Measurements from ENCODE around the gene CHD1.
"Not testable (repeated sequence)": the region's sequence is repeated elsewhere in the genome, so short reads cannot be mapped to it uniquely, and the experiment has no call there.

CHD1 gene

DNA sequence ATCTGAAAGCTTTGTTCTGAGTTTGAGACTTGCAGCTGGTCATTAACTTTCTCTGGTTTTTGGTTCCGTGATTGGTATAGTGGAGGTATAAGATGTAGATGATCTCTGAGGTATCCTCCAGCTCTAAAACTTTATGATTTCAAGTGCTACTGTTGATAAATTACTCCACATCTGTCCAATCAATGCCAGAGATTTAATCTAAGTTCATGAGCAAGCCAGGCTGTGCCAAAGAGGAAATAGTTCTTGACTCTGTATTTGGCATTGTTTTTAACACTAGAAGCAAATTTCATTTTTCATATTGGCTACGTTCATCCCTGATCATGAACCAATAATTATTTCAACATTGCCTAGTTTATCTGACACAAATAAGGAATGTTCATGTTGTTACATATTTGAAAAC, 28.5 kb upstream of the CHD1 start:
- DNase-seq (ENCODE audit: low read depth in 1 of 2, low spot score in 1 of 2), result no peak
- in situ Hi-C loops (cut with HindIII; ENCODE audit: low pct_unique_long_range_greater_than_20kb, low sequenced_read_pairs), result no loop called here
- TF ChIP-seq JUND (IDR thresholded peaks at IDR 0.05; ENCODE audit: low read depth), result no peak

DNA sequence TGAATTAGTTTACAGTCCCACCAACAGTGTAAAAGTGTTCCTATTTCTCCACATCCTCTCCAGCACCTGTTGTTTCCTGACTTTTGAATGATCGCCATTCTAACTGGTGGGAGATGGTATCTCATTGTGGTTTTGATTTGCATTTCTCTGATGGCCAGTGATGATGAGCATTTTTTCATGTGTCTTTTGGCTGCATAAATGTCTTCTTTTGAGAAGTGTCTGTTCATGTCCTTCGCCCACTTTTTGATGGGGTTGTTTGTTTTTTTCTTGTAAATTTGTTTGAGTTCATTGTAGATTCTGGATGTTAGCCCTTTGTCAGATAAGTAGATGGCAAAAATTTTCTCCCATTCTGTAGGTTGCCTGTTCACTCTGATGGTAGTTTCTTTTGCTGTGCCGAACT, 27.1 kb upstream of the CHD1 start:
- DNase-seq (ENCODE audit: low read depth in 1 of 2, low spot score in 1 of 2); in situ Hi-C loops (cut with HindIII; ENCODE audit: low pct_unique_long_range_greater_than_20kb, low sequenced_read_pairs): not testable (repeated sequence)

DNA sequence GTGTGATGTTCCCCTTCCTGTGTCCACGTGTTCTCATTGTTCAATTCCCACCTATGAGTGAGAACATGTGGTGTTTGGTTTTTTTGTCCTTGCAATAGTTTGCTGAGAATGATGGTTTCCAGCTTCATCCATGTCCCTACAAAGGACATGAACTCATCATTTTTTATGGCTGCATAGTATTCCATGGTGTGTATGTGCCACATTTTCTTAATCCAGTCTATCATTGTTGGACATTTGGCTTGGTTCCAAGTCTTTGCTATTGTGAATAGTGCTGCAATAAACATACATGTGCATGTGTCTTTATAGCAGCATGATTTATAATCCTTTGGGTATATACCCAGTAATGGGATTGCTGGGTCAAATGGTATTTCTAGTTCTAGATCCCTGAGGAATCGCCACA, 26.7 kb upstream of the CHD1 start:
- DNase-seq (ENCODE audit: low read depth in 1 of 2, low spot score in 1 of 2); in situ Hi-C loops (cut with HindIII; ENCODE audit: low pct_unique_long_range_greater_than_20kb, low sequenced_read_pairs): not testable (repeated sequence)

DNA sequence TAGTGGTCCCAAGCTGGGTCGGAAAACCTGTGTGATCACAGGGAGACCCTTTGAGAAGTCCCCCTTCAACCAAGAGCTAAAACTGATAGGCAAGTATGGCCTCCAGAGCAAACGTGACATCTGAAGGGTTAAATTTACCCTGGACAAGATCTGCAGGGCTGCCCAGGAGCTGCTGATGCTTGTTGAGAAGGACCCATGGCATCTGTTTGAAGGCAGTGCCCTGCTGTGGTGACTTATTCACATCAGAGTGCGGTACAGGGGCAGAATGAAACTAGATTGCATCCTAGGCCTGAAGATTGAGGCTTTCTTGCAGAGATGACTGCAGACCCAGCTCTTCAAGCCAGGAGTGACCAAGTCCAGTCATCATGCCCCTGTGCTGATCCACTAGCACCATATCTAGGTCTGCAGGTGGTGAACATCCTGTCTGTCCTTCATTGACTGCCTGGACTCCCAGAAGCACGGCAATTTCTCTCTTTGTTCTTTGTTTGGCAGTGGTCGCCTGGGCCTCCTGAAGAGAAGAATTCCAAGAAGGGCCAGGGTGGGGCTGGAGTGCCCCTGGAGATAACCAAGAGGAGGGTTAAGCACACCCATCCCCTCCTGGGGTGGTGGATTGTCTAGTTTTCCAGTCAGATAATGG, 25.7 kb upstream of the CHD1 start:
- DNase-seq (ENCODE audit: low read depth in 1 of 2, low spot score in 1 of 2), result no peak
- in situ Hi-C loops (cut with HindIII; ENCODE audit: low pct_unique_long_range_greater_than_20kb, low sequenced_read_pairs), result no loop called here
- TF ChIP-seq JUND (IDR thresholded peaks at IDR 0.05; ENCODE audit: low read depth), result no peak

DNA sequence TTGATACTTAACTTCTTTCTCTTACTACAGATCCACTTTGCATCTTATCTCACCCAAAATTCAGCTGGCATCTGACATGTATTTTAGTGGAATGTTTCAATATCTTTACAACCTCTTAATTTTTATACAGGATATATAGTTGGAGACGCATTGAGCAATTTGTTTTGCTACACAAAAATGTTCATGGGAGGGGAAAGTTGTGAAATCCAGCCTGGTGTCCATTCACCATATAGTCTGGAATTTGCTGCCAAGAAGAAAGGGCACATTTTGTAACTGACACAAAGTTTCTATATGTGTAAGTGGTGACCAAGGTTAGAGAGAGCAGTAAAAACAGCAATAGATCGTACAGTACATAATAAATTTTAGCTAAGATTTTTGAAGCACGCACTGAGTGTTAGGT, 14.0 kb upstream of the CHD1 start:
- no peak for DNase-seq (ENCODE audit: low read depth in 1 of 2, low spot score in 1 of 2)
- TF ChIP-seq JUND (IDR thresholded peaks at IDR 0.05; ENCODE audit: low read depth), result no peak
- in situ Hi-C loops (cut with HindIII; ENCODE audit: low pct_unique_long_range_greater_than_20kb, low sequenced_read_pairs), result no loop called here

DNA sequence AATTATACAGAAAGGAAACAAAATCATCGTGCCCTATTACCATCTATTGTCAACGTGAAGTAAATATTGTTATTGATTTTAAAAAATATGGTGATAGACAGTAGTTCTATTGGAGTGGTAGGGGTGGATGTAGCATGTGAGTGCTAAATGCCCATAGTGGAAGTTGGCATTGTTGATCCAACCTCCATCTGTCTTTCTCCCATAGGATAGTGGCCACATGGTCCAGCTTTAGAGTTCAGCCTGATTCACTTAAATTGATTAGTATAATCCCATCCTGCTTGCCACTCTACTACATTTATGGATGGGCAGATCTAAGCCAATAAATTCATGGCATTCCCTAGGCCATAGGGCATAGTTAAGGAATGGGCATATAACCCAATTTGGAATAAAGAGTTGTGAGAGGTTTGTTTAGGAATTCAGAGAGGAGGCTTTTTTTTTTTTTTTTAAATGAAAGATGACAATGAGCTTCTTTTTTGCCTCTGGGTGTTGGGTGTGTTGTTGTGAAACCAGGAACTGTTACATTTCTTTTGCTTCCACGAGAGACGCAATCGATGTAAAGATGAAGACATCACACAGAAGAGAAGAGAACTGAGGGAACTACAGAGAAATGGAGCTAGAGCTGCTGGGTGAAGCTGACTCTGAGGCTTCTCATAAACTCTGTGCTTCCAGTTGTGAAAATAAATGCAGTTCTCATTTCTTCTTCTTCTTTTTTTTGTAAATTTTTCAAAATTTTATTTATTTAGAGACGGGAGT, 12.5 kb upstream of the CHD1 start:
- TF ChIP-seq JUND (IDR thresholded peaks at IDR 0.05; ENCODE audit: low read depth), result no peak
- DNase-seq (ENCODE audit: low read depth in 1 of 2, low spot score in 1 of 2), result no peak
- in situ Hi-C loops (cut with HindIII; ENCODE audit: low pct_unique_long_range_greater_than_20kb, low sequenced_read_pairs), result no loop called here

DNA sequence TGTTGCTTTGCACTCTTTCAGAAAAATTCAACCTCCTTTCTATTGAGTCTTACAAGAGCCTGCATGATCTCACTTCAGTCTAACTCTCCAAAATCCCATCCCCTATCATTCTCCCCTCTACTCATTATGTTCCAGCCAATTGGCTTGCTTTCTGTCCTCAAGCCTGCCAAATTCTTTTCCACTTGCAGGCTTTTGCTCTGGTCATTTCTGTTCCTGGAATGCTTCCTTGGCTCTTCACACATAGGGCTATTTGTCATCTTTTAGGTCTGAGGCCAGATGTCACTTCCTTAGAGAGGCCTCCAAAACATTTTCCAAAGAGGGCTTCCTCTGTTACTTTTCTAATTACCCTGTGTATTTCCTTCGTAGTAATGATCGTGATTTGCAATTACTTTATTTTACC, 11.8 kb upstream of the CHD1 start:
- in situ Hi-C loops (cut with HindIII; ENCODE audit: low pct_unique_long_range_greater_than_20kb, low sequenced_read_pairs), result no loop called here
- DNase-seq (ENCODE audit: low read depth in 1 of 2, low spot score in 1 of 2), result no peak

GRCh38 chr5:98938464-98938863, 9.7 kb upstream of the CHD1 start:
- in situ Hi-C loops (cut with HindIII; ENCODE audit: low pct_unique_long_range_greater_than_20kb, low sequenced_read_pairs), result no loop called here
- TF ChIP-seq JUND (IDR thresholded peaks at IDR 0.05; ENCODE audit: low read depth), result no peak
- DNase-seq (ENCODE audit: low read depth in 1 of 2, low spot score in 1 of 2), result peak; percentile 9 to 61

More for the DNA sequence above, 11.8 kb upstream of the CHD1 start:
- TF ChIP-seq JUND (IDR thresholded peaks at IDR 0.05; ENCODE audit: low read depth), result no peak

DNA sequence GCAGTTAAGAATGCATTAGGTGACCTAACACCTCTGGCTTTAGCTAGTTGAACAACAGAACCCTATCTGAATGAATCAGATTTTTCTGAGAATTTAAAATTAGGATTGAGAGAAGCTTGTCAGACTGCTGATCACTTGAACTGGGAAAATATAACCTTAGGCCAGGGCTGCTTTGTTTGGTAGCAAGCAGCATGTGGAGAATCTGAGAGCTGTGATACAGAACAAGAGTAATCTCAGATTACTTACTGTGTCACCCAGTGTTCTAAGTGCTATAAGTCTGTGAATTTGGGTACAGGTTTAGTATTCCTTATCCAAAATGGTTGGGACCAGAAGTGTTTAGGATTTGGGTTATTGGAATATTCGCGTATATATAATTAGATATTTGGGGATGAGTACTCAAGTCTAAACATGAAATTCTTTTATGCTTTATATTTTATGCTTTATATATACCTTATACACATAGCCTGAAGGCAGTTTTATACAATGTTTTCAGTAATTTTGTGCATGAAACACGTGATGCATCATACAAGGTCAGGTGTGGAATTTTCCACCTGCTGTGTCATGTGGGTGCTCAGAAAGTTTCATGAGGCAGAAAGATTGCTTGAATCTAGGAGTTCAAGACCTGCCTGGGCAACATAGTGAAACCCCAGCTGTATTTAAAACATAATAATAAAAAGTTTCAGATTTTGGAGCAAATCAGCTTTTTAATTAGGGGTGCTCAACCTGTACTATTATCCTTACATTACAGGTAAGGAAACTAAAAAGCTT, 8.3 kb upstream of the CHD1 start:
- in situ Hi-C loops (cut with HindIII; ENCODE audit: low pct_unique_long_range_greater_than_20kb, low sequenced_read_pairs), result no loop called here
- TF ChIP-seq JUND (IDR thresholded peaks at IDR 0.05; ENCODE audit: low read depth), result no peak
- DNase-seq (ENCODE audit: low read depth in 1 of 2, low spot score in 1 of 2), result no peak

DNA sequence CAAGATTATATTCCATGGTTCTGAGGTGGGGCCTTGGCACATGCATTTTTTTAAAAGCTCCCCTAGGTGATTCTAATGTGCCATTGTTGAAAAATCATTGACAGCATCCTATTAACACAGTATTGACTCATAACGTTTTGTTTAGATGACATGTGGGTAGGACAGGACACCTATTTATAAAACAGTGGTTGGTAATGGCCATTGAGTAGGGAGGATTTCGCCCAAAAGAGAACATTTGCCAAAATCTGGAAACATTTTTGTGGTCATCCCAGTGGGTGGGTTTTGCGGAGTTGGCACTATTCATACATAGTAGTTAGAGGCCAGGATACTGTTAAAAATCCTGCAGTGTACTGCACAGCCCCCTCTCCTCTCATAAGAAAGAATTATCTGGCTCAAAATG, 6.4 kb upstream of the CHD1 start:
- no peak for TF ChIP-seq JUND (IDR thresholded peaks at IDR 0.05; ENCODE audit: low read depth)
- DNase-seq (ENCODE audit: low read depth in 1 of 2, low spot score in 1 of 2), result no peak
- in situ Hi-C loops (cut with HindIII; ENCODE audit: low pct_unique_long_range_greater_than_20kb, low sequenced_read_pairs), result no loop called here

DNA sequence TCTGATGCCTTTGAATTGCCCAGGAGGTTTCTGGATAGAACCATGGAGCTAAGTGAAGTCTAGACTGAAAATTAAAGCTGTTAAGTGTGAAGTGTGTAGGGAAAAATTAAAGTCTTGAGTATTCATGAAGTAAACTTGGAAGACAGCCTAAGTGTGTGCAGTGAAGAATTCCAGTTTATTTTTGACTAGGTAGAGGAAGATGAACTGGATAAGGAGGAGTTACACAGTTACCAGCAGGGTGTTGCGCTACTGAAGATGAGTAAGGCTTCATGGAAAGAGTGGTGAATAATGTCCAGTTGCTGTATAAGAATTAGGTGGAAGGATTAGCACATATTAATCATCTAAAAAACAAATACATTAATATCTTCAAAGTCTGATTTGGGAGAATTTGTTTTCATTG, 5.7 kb upstream of the CHD1 start:
- TF ChIP-seq JUND (IDR thresholded peaks at IDR 0.05; ENCODE audit: low read depth), result no peak
- in situ Hi-C loops (cut with HindIII; ENCODE audit: low pct_unique_long_range_greater_than_20kb, low sequenced_read_pairs), result no loop called here
- no peak for DNase-seq (ENCODE audit: low read depth in 1 of 2, low spot score in 1 of 2)

DNA sequence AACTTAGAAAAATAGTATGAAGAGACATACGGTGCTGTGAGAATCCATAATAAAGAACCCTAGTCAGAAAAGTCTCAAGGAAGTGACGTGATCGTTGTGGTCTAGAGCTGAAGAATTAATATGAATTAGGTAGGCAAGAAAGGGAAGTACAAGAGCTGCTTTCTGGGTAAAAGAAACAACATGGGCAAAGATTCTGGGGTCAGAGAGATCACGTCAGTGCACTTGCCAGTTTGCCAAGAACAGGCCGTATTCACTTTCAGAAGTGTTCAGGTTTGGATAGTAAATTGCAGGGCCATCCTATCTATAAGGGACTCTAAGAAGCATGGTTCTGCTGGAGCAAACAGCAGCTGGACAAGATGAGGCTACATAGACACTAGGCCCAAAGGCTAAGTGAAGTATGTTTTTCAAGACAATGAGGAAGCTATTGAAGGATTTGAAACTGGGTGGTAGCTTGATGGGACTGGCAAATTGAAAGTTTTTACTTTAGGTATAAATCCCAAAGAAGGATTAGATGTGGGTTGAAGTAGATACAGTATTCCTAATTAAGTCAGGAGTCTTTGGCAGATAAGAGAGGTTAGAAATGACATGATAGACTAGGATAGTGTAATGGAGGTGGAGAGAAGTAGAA, 4.8 kb upstream of the CHD1 start:
- no peak for TF ChIP-seq JUND (IDR thresholded peaks at IDR 0.05; ENCODE audit: low read depth)
- in situ Hi-C loops (cut with HindIII; ENCODE audit: low pct_unique_long_range_greater_than_20kb, low sequenced_read_pairs), result no loop called here
- DNase-seq (ENCODE audit: low read depth in 1 of 2, low spot score in 1 of 2), result no peak

Measured in T47D (cell line).